Measurements from ENCODE around the gene IDUA. TPM values are rescaled to one million over a fixed set of nuclear protein-coding genes. Genes with fewer than 3 reads are reported as not detected.

The IDUA gene
- polyA plus RNA-seq, 1 experiment, result 13.2 TPM

DNA sequence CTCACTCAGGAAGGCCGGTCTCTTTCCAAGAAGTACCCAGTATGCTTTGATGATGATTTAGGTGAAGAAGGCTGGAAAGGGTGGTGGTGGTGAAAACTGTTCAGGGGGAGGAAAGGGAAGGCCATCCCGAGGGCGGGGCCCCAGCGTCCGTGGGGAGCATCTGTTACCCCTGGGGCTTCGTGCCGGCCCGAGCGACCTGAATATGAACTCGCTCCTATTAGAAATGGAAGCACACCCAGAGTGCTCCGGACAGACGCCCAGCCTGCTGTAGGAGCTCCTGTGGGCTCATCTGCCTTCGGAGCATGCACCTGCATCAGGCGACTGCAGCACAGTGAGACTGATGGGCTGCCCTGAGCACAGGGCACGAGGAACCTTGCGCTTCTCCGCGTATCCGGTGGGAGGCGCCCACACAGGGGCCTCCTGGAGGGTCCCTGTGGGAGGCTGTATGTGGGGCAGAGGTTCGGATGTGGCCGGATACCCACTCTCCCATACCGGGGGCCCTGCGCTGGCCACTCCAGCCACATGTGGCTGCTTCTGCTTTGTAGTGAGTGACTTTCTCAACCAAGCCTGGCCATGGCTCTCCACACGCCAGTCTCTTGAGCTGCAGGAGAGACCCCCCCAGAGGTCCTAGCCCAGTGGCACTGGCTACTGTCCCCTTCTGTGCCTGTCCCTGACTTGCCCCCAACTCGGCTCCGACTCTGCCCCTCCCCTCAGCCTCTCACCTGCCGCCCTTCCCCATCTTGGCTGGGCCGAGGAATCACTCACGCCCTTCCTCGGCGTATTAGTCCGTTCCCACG lies 61.3 kb downstream of the IDUA start:
- DNase-seq (ENCODE audit: low read depth), result no peak
- TF ChIP-seq, protein P1, sequence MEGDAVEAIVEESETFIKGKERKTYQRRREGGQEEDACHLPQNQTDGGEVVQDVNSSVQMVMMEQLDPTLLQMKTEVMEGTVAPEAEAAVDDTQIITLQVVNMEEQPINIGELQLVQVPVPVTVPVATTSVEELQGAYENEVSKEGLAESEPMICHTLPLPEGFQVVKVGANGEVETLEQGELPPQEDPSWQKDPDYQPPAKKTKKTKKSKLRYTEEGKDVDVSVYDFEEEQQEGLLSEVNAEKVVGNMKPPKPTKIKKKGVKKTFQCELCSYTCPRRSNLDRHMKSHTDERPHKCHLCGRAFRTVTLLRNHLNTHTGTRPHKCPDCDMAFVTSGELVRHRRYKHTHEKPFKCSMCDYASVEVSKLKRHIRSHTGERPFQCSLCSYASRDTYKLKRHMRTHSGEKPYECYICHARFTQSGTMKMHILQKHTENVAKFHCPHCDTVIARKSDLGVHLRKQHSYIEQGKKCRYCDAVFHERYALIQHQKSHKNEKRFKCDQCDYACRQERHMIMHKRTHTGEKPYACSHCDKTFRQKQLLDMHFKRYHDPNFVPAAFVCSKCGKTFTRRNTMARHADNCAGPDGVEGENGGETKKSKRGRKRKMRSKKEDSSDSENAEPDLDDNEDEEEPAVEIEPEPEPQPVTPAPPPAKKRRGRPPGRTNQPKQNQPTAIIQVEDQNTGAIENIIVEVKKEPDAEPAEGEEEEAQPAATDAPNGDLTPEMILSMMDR (IDR thresholded peaks at IDR 0.05; ENCODE audit: insufficient read depth, low read depth, low read length), result no peak
- POLR2A ChIA-PET, result no interaction called here

DNA sequence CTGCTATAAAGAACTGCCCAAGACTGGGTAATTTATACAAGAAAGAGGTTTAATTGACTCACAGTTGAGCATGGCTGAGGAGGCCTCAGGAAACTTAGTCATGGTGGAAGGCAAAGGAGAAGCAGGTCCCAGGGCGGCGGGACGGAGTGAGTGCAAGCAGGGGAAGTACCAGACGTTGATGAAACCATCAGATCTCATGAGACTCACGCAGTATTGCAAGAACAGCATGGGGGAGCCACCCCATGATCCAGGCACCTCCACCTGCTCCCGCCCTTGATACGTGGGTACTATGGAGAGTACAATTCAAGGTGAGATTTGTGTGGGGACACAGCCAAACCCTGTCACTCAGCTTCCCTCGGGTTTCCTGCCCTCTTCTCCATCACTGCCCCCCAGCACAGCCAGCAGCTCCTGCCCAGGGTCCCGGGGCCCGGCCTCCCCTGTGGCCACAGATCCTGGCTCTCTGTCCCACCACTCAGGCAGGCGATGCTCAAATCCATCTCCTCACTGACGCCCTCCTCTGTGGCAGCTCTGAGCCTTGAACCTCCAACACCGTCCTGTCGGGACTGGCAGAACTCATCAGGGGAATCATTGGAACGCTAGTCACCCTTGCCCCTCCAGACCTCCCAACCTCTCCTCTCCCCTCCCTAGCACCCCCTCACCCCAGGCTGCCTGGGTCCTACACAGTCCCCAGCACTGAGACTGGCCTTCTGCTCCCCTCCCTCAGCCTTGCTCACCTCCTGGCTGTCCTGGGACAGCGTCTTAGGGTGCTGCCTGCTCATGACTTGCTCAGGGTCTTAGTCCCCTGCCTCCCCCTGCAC lies 62.1 kb downstream of the IDUA start:
- DNase-seq (ENCODE audit: low read depth), result no peak
- H3K4me3 ChIP-seq (ENCODE audit: low read depth, low read length), result no peak overlapping the region
- H3K36me3 ChIP-seq (ENCODE audit: control insufficient read depth, insufficient read depth, low read length), result no peaks in the 10 kb centered on the region
- POLR2A ChIA-PET, result no interaction called here
- peaks cover 8% of the 10 kb centered on the region for H3K27me3 ChIP-seq (ENCODE audit: control insufficient read depth, insufficient read depth, low read length)
- TF ChIP-seq, protein P1 (IDR thresholded peaks at IDR 0.05; ENCODE audit: insufficient read depth, low read depth, low read length), result no peak
- CTCF ChIA-PET, result no interaction called here

More for the DNA sequence above, 61.3 kb downstream of the IDUA start:
- CTCF ChIA-PET, result no interaction called here
- Histone ChIP-seq H3K27me3 (ENCODE audit: control insufficient read depth, insufficient read depth, low read length) (peaks cover 4% of the 10 kb centered on the region), H3K4me3 (ENCODE audit: low read depth, low read length) (no peak overlapping the region), H3K36me3 (ENCODE audit: control insufficient read depth, insufficient read depth, low read length) (no peaks in the 10 kb centered on the region)

DNA sequence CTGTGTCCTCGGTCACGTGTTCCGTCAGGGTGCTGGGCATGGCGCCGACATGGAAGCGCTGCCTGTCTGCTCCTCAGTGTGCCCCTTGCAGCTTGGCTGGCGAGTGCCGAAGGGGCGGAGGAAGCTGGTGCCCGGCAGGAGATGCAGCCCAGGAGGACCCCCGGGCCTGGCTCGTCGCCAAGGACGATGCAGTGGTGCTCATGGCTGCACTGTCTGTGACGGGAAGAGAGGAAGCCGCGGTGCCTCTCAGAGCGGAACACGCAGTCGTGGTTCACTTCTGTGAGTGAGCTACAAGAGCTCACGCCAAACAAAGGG lies 62.7 kb downstream of the IDUA start:
- CTCF ChIA-PET, result no interaction called here
- H3K36me3 ChIP-seq (ENCODE audit: control insufficient read depth, insufficient read depth, low read length), result no peaks in the 10 kb centered on the region
- peaks cover 10% of the 10 kb centered on the region for H3K27me3 ChIP-seq (ENCODE audit: control insufficient read depth, insufficient read depth, low read length)
- POLR2A ChIA-PET, result no interaction called here
- no peak overlapping the region for H3K4me3 ChIP-seq (ENCODE audit: low read depth, low read length)
- TF ChIP-seq, protein P1 (IDR thresholded peaks at IDR 0.05; ENCODE audit: insufficient read depth, low read depth, low read length), result no peak
- DNase-seq (ENCODE audit: low read depth), result no peak

DNA sequence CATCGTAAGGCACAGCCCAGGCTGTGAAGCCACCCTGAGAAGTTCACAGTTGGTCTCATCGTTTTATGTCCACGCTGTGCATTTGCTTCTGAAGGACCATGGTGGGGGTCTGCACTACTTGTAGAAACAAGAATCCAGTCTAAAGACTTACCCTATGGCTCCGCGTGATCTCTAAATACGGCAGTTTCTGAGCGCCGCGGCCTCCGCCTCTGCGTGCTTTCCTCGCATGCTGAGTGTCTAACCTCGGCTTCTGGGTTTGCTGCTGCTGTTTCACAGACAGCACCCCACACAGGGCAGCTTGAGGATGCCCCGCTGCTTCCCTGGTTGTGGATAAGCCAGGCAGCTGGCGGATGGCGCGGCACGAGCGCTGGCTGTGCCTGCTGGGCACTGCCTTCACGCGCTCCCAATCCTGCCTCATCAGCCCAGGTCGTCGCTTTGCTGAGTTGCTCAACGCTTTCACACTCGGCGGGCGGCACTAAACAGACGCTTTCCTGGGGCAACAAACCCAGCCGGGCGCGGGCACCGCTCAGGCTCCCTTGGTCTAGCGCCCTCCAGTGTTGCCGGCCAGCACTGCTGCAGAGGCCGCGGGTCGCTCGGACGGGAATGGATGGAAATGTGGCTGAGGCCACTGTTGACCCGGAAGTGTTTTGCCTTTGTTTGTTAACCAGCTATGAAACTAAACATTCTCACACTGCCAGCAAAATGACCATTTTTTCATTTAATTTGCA lies 63.8 kb downstream of the IDUA start:
- TF ChIP-seq, protein P1 (IDR thresholded peaks at IDR 0.05; ENCODE audit: insufficient read depth, low read depth, low read length), result no peak
- Histone ChIP-seq H3K4me3 (ENCODE audit: low read depth, low read length) (no peak overlapping the region), H3K27me3 (ENCODE audit: control insufficient read depth, insufficient read depth, low read length) (peaks cover 15% of the 10 kb centered on the region), H3K36me3 (ENCODE audit: control insufficient read depth, insufficient read depth, low read length) (no peaks in the 10 kb centered on the region)
- ChIA-PET POLR2A (no interaction called here), CTCF (no interaction called here)
- no peak for DNase-seq (ENCODE audit: low read depth)

DNA sequence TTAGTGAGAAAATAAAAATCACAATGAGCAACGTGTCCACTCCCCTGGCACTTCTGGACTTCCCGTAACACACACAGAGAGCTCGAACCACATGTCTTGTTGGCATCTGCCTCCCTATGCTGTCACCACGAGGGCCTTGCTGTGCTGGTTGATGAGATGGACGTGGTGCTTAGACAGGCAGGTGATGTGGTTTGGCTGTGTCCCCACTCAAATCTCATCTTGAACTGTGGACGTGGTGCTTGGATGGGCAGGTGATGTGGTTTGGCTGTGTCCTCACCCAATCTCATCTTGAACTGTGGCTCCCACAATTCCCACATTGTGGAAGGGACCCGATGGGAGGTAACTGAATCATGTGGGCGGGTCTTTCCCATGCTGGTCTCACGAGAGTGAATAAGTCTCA lies 64.6 kb downstream of the IDUA start:
- ChIA-PET CTCF (no interaction called here), POLR2A (no interaction called here)
- H3K27me3 ChIP-seq (ENCODE audit: control insufficient read depth, insufficient read depth, low read length), result peaks cover 17% of the 10 kb centered on the region
- no peaks in the 10 kb centered on the region for H3K36me3 ChIP-seq (ENCODE audit: control insufficient read depth, insufficient read depth, low read length)
- H3K4me3 ChIP-seq (ENCODE audit: low read depth, low read length), result no peak overlapping the region
- TF ChIP-seq, protein P1 (IDR thresholded peaks at IDR 0.05; ENCODE audit: insufficient read depth, low read depth, low read length), result no peak
- no peak for DNase-seq (ENCODE audit: low read depth)
